Neural cell (in vitro differentiated cells): ENCODE results near the gene PEX11A.

Experiments used
- CTCF ChIP-seq: fragments of 450-650 bp; IDR thresholded peaks from 2 replicates; pipeline ENCODE4 v1.5.1; 2014; ENCODE audit warnings: antibody characterized with exemption, mild to moderate bottlenecking, moderate library complexity; ENCODE audit not compliant: poor library complexity, severe bottlenecking
- TAF1 ChIP-seq: IDR thresholded peaks from 2 replicates; pipeline ENCODE4 v1.6.1; 2012; ENCODE audit warnings: low read depth

DNA sequence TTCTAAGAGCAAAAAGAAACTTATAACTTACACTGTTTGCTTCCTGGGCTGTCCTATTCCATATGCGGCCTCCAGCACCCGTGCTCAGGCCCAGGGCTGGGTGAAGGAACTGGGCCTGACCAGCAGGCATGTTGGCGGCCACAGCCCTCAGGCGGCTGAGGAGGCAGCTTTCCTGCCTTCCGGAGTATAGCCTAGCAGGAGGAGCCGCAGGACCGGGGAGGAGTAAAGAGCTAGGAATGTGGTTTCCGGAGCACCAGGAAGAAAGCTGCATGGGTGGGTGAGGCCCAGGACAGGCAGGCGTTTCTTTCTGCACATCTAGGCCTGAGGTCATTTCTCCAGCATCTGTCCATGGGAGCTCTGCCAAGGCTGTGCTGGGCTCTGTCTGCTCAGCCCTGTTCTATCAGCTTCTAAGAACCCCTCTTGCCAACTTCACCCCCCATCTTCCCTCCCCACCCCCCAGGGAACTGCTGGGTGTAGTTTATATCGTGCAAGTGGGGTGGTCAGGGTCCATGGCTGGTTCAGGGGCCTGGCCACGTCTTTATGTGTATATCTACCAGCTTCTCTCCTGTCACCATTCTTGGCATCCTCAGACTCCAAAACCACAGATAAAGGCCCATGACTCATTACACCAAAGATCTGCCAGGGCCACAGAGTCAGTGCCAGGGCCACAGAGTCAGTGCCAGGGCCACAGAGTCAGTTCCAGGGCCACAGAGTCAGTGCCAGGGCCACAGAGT, 27.5 kb downstream of the PEX11A start:
- TF ChIP-seq CTCF (no peak), TAF1 (no peak)
